Duodenal mucosa (tissue), 2 donors: Measurements from ENCODE around the gene SH3TC1.

Experiments
- H3K27ac ChIP-seq: one replicate; pipeline ENCODE4 v1.7.0; 2013; ENCODE audit warnings: low read depth, low read length
- H3K27me3 ChIP-seq, 2 donors: one replicate each; pipeline ENCODE4 v1.7.0; 2013; ENCODE audit warnings: low read length in 2 of 2, control low read depth in 1 of 2; ENCODE audit not compliant: insufficient read depth in 2 of 2, control insufficient read depth in 1 of 2
- H3K36me3 ChIP-seq, 2 donors: one replicate each; pipeline ENCODE4 v1.7.0; 2013; ENCODE audit warnings: low read length in 2 of 2, control low read depth in 1 of 2; ENCODE audit not compliant: insufficient read depth in 2 of 2, control insufficient read depth in 1 of 2
- H3K4me1 ChIP-seq, 2 donors: one replicate each; pipeline ENCODE4 v1.7.0; 2013; ENCODE audit warnings: low read length in 2 of 2, control low read depth in 1 of 2; ENCODE audit not compliant: insufficient read depth in 2 of 2, control insufficient read depth in 1 of 2
- H3K4me3 ChIP-seq, 2 donors: one replicate each; pipeline ENCODE4 v1.7.0; 2013; ENCODE audit warnings: low read length in 2 of 2, low read depth in 1 of 2
- H3K9ac ChIP-seq, 2 donors: one replicate each; pipeline ENCODE4 v1.7.0; 2013; ENCODE audit warnings: low read length in 2 of 2, low read depth in 1 of 2
- H3K9me3 ChIP-seq, 2 donors: one replicate each; pipeline ENCODE4 v1.7.0; 2013; ENCODE audit warnings: low read length in 2 of 2, control low read depth in 1 of 2; ENCODE audit not compliant: control insufficient read depth in 1 of 2

Gene SH3TC1

DNA sequence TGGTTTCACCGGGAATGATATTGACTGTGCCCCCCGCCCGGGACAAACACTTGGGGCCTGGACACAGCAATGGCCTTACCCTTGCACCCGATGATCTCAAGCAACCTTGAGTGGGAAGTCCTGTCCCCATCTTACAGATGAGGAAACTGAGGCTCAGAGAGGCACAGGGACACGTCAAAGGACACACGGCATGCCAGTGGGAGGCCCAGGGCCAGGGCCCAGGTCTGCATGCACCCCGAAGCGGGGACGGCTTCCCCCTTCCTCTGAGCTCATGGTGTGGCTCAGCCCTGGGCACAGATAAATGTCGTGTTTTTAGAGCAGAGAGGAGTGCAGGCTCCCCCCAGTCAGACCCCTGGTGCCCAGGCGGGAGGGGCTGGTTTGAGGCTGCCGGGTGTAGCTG is 36.6 kb downstream of the SH3TC1 start:
- Histone ChIP-seq H3K36me3 (peaks cover 5 to 26% of the 10 kb centered on the region in 2 donors), H3K27me3 (no peaks in the 10 kb centered on the region), H3K27ac (no peak overlapping the region), H3K9me3 (no peaks in the 10 kb centered on the region), H3K9ac (no peak overlapping the region), H3K4me1 (peaks cover 0 to 10% of the 10 kb centered on the region in 2 donors), H3K4me3 (no peak overlapping the region)

DNA sequence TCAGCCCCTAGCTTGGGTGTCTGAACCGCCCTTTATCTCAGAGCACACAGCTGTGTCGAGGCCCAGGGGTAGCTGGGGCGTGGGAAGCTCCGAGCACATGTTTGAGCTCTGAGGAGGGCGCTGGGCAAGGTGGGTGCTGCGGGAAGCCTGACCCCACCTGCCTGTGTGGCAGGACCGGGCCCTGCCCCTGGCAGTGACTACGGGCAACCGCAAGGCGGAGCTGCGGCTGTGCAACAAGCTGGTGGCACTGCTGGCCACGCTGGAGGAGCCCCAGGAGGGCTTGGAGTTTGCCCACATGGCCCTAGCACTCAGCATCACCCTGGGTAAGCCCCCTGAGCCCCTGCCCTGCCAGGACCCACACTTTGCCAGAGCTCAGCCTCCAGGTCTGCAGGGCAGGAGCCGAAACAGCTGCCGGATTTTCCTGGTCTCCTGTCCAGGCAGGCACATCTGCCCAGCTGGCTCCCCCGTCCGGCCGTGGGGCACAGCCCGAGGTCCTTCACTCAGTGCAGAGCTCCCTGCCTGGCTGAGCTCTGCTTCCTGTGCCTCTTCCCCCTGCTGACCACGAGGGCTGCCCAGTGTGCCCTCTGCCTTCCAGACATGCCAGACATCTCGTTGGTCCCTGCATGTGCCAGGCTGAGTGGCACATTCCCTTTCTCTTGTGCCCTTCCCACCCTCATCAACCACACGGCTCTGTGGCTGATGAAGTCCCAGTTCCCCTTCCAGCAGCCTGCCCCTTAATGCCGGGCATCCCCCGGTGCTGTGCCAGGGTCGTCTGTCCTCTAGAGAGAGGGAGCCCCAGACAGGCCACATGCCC is 37.2 kb downstream of the SH3TC1 start:
- Histone ChIP-seq H3K27me3 (no peaks in the 10 kb centered on the region), H3K4me3 (no peak overlapping the region), H3K4me1 (peaks cover 0 to 10% of the 10 kb centered on the region in 2 donors), H3K9ac (no peak overlapping the region), H3K36me3 (peaks cover 5 to 26% of the 10 kb centered on the region in 2 donors), H3K9me3 (no peaks in the 10 kb centered on the region), H3K27ac (no peak overlapping the region)

DNA sequence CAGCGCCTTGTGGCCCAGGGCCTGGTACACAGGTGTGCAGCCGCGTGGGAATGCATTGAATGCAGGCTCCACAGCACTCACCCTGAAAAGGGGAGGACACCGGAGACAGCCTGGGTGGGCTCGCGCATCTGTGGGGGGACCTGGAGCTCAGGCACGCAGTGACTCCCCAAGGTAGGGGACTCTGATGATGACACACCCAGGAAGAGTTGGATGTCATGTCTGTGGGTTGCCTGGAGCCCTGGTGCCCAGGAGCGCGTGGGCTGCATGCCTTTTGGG is 37.8 kb downstream of the SH3TC1 start:
- H3K4me1 ChIP-seq, result peaks cover 0 to 10% of the 10 kb centered on the region in 2 donors
- peaks cover 5 to 26% of the 10 kb centered on the region in 2 donors for H3K36me3 ChIP-seq
- H3K4me3 ChIP-seq, result no peak overlapping the region
- no peaks in the 10 kb centered on the region for H3K9me3 ChIP-seq
- no peak overlapping the region for H3K9ac ChIP-seq
- no peaks in the 10 kb centered on the region for H3K27me3 ChIP-seq
- H3K27ac ChIP-seq, result no peak overlapping the region

DNA sequence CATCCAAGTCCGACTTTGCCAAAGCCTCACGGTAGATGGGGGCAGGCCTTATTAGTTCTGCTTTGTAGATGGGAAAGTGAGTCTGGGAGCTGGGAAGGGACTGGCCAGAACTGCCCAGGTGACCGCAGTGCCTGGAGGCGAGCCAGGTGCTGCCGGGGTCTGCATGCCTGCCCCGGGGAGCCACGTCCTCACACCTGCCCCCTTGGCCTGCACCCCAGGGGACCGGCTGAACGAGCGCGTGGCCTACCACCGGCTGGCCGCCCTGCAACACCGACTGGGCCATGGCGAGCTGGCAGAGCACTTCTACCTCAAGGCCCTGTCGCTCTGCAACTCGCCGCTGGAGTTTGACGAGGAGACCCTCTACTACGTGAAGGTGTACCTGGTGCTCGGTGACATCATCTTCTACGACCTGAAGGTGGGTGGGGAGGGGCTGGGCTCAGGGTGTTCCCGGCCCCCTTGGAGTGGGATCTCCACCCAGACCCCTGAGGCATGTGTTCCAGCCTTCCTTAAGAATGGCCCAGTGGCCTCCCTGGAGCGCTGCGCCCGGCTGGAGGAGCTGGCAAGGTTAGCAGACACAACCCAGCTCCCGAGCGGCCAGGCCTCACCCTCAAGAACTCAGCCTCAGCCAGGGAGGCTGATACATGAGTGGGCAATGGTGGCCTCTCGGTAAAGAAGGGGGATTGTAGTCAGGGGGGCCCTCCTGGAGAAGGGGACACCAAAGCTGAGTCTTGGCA is 38.3 kb downstream of the SH3TC1 start:
- Histone ChIP-seq H3K4me3 (no peak overlapping the region), H3K4me1 (peaks cover 0 to 10% of the 10 kb centered on the region in 2 donors), H3K9me3 (no peaks in the 10 kb centered on the region), H3K27ac (no peak overlapping the region), H3K9ac (no peak overlapping the region), H3K27me3 (no peaks in the 10 kb centered on the region), H3K36me3 (peaks cover 5 to 26% of the 10 kb centered on the region in 2 donors)

DNA sequence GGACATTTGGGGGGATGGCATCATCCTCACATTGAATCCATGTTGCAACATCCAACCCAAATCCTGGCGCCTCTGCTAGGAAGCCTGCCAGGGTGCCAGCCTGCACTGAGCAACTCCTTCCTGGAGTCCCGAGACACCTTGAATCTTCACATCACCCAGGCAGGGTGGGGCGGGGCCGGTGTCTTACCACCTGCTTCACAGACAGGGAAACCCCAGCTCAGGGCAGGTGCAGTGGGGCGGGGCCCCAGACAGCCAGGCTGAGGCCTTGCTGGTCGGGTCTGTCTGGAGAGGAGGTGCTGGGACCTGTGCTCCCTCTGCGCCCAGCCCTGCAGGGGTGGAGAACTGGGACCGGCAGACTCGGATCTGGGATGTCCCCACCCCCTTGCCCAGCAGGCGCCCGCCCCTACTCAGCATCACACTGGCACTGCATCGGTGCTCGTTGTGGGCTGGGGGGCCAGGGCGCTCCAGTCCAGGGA is 39.0 kb downstream of the SH3TC1 start:
- Histone ChIP-seq H3K9me3 (no peaks in the 10 kb centered on the region), H3K9ac (no peak overlapping the region), H3K27ac (no peak overlapping the region), H3K27me3 (no peaks in the 10 kb centered on the region), H3K4me1 (peaks cover 0 to 10% of the 10 kb centered on the region in 2 donors), H3K36me3 (peaks cover 5 to 24% of the 10 kb centered on the region in 2 donors), H3K4me3 (no peak overlapping the region)

DNA sequence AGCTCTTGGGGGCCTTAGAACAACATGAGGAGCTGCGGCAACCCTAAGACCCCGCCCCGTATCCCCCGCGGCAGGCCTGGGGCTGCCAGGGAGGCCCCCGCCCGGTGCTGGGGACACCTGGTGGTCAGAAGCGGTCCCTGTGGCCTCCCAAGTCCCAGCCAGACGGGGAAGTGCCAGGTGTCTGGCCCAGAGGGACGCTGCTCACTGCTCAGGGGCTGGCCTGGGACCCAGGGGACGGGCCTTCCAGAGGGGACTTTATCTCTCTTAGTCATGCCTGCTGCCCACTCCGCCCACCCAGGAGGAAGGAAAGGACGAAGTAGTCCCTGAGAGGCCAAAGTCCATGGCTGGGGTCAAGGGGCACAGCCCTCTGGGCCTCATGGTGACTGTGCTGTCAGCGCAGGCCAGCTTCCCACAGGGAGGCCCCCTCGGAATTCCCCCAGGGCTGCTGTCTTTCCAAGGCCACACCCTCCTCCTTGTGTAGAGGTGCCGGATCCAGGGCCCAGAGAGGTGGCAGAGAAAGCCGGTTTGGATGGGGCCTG is 39.5 kb downstream of the SH3TC1 start:
- Histone ChIP-seq H3K4me1 (peaks cover 0 to 10% of the 10 kb centered on the region in 2 donors), H3K9ac (no peak overlapping the region), H3K4me3 (no peak overlapping the region), H3K9me3 (no peaks in the 10 kb centered on the region), H3K27ac (no peak overlapping the region), H3K36me3 (peaks cover 3 to 19% of the 10 kb centered on the region in 2 donors), H3K27me3 (no peaks in the 10 kb centered on the region)

DNA sequence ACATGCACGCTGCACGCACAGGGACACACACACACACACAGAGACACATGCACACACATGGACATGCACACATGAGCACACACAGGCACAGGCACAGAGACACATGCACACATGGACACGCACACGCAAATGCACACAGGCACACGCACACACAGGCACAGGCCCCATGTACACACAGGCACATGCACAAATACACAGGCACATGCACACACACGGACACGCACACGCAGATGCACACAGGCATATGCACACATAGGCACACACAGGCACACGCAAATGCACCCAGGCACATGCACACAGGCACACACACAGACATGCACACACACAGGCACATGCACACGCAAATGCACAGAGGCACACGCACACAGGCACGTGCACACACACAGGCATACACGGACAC is 40.1 kb downstream of the SH3TC1 start:
- Histone ChIP-seq H3K4me1 (peaks cover 0 to 10% of the 10 kb centered on the region in 2 donors), H3K9me3 (no peaks in the 10 kb centered on the region), H3K4me3 (no peak overlapping the region), H3K36me3 (peaks cover 0 to 13% of the 10 kb centered on the region in 2 donors), H3K27me3 (no peaks in the 10 kb centered on the region), H3K27ac (no peak overlapping the region), H3K9ac (no peak overlapping the region)

DNA sequence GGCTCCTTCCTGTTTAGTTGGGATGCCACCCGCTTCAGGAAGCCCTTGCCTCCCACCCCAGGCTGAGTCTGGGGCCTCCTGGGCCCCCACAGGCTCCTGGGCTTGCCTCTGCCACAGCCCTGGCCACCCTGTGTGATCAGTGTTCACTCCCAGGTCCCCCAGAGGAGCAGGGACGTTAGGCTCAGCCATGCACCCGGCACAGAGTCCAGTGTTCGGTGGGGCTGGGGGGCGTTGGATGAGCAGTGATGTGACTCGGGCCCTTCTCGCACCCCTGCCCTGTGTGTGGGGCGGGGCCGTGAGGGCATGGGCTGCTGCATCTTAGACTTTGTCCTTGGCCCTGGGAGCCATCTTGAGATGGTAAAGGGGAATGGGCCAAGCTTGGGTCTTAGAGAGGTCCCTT is 40.6 kb downstream of the SH3TC1 start:
- Histone ChIP-seq H3K9ac (no peak overlapping the region), H3K27me3 (no peaks in the 10 kb centered on the region), H3K36me3 (peaks cover 0 to 9% of the 10 kb centered on the region in 2 donors), H3K27ac (no peak overlapping the region), H3K9me3 (no peaks in the 10 kb centered on the region), H3K4me3 (no peak overlapping the region), H3K4me1 (peaks cover 0 to 10% of the 10 kb centered on the region in 2 donors)

DNA sequence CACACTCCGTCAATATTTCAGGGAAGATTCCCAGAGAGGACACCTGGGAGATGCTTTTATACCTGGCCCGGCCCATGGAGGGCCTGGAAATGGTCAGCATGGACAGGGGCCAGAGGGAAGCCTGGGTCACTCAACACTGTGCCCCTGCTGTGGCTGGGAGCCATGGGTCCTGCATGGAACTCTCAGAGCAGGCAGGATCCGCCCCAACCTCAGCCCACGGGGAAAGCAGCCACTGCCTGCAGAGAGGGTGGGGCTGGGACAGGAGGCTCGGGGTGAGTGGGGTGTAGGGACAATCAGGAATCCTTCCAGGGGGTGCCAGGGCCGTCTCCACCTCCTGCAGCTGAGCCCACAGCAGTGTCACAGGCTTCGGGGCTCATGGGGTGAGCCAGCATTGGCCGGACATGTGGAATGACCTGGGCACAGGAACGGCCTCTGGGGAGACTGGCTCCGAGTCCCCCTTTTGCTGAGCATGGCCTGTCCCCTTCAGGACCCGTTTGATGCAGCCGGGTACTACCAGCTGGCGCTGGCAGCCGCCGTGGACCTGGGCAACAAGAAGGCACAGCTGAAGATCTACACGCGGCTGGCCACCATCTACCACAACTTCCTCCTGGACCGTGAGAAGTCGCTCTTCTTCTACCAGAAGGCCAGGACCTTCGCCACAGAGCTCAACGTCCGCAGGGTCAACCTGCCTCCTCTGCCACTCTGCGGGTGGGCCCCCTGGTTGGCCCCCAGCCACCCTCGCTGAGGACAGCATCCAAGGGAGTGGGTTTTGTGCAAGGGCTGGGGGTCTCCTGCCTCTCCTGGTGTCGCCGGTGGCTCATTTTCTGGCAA is 41.3 kb downstream of the SH3TC1 start:
- no peaks in the 10 kb centered on the region for H3K9me3 ChIP-seq
- H3K27ac ChIP-seq, result no peak overlapping the region
- H3K36me3 ChIP-seq, result peaks cover 0 to 7% of the 10 kb centered on the region in 2 donors
- no peak overlapping the region for H3K4me3 ChIP-seq
- no peak overlapping the region for H3K9ac ChIP-seq
- peaks cover 0 to 10% of the 10 kb centered on the region in 2 donors for H3K4me1 ChIP-seq
- H3K27me3 ChIP-seq, result no peaks in the 10 kb centered on the region
